Hepatocyte (in vitro differentiated cells): ENCODE data around the gene TM7SF3. TPM values are rescaled to one million over a fixed set of nuclear protein-coding genes. Genes with fewer than 3 reads are reported as not detected.

Experiments used
- DNase-seq: peaks from one replicate; pipeline ENCODE4 v3.0.0-alpha.2; 2016; ENCODE audit warnings: low spot score
- H2AFZ ChIP-seq: fragments of 200-600 bp; sonication (generic); 2 replicates; pipeline ENCODE4 v1.6.0; 2016; ENCODE audit warnings: antibody characterized with exemption, mild to moderate bottlenecking
- H3K27ac ChIP-seq: fragments of 200-600 bp; sonication (generic); 2 replicates; pipeline ENCODE4 v1.5.1; 2016; ENCODE audit warnings: mild to moderate bottlenecking
- H3K27me3 ChIP-seq: fragments of 200-600 bp; sonication (generic); 2 replicates; pipeline ENCODE4 v1.6.1; 2016
- H3K36me3 ChIP-seq: fragments of 200-600 bp; sonication (generic); replicated peaks from 2 replicates; pipeline ENCODE4 v1.5.1; 2016; ENCODE audit warnings: low read depth; ENCODE audit not compliant: insufficient read depth
- H3K4me1 ChIP-seq: fragments of 200-600 bp; sonication (generic); 2 replicates; pipeline ENCODE4 v1.5.1; 2016; ENCODE audit warnings: mild to moderate bottlenecking, moderate library complexity; ENCODE audit not compliant: insufficient read depth
- H3K4me2 ChIP-seq: fragments of 200-600 bp; sonication (generic); 2 replicates; pipeline ENCODE4 v1.6.0; 2016
- H3K4me3 ChIP-seq: fragments of 200-600 bp; sonication (generic); 2 replicates; pipeline ENCODE4 v1.5.1; 2016; ENCODE audit warnings: mild to moderate bottlenecking
- H3K79me2 ChIP-seq: fragments of 200-600 bp; sonication (generic); 2 replicates; pipeline ENCODE4 v1.6.0; 2017; ENCODE audit warnings: mild to moderate bottlenecking
- H3K9me2 ChIP-seq: fragments of 200-600 bp; sonication (generic); replicated peaks from 2 replicates; pipeline ENCODE4 v1.6.0; 2017; ENCODE audit warnings: mild to moderate bottlenecking; ENCODE audit not compliant: insufficient read depth
- H3K9me3 ChIP-seq: fragments of 200-600 bp; sonication (generic); 2 replicates; pipeline ENCODE4 v1.5.1; 2016; ENCODE audit warnings: low read depth, mild to moderate bottlenecking
- H4K20me1 ChIP-seq: fragments of 200-600 bp; sonication (generic); 2 replicates; pipeline ENCODE4 v1.6.0; 2016; ENCODE audit warnings: mild to moderate bottlenecking; ENCODE audit not compliant: insufficient read depth, poor library complexity, severe bottlenecking
- EZH2 ChIP-seq: fragments of 200-600 bp; sonication (generic); IDR thresholded peaks from 2 replicates; pipeline ENCODE4 v1.6.1; 2016; ENCODE audit warnings: antibody characterized with exemption, mild to moderate bottlenecking, borderline replicate concordance
- EZH2phosphoT487 ChIP-seq: fragments of 200-600 bp; sonication (generic); IDR thresholded peaks from one replicate; pipeline ENCODE4 v1.6.1; 2018; ENCODE audit warnings: antibody characterized with exemption, mild to moderate bottlenecking, low read depth, moderate library complexity; ENCODE audit not compliant: unreplicated experiment, severe bottlenecking
- WGBS: methylation state at CpG from one replicate; pipeline ENCODE4 v1.1.6; 2016; ENCODE audit warnings: low lambda C conversion rate; ENCODE audit errors: missing lambda C conversion rate; 5-methylcytosine and 5-hydroxymethylcytosine counted together
- polyA plus RNA-seq: library from polyadenylated mRNA; unstranded; fragments of >200 nt; fragmentation: Nextera tagmentation; extraction: Ambion mirVana; gene quantifications from 2 replicates; pipeline ENCODE4 v1.2.1, GENCODE V29; 2016
- total RNA-seq: library from RNA; depleted of rRNA; stranded (reverse); fragments of >200 nt; gene quantifications from 2 replicates; pipeline ENCODE4 v1.2.3, GENCODE V29; 2014
- TF ChIP-seq, protein P1 (sequence below): fragments of 200-600 bp; sonication (generic); IDR thresholded peaks from 2 replicates; pipeline ENCODE4 v1.5.1; 2016; ENCODE audit warnings: antibody characterized with exemption, mild to moderate bottlenecking; ENCODE audit not compliant: poor library complexity

The TM7SF3 gene
- total and polyA plus RNA-seq, 2 experiments from 2014 or later: 41.2 to 52.1 TPM

- Histone ChIP-seq H3K9me3 (no peaks in the 10 kb centered on the region), H2AFZ (no peak overlapping the region), H3K27ac (peak overlapping the region; percentile 64), H3K79me2 (peaks cover 52% of the 10 kb centered on the region), H4K20me1 (no peaks in the 10 kb centered on the region), H3K9me2 (no peaks in the 10 kb centered on the region), H3K27me3 (no peaks in the 10 kb centered on the region), H3K4me2 (peak overlapping the region; percentile 85), H3K4me3 (no peak overlapping the region), H3K4me1 (peaks cover 19% of the 10 kb centered on the region), H3K36me3 (no peaks in the 10 kb centered on the region)
- TF ChIP-seq EZH2: no peak
- TF ChIP-seq, protein P1, sequence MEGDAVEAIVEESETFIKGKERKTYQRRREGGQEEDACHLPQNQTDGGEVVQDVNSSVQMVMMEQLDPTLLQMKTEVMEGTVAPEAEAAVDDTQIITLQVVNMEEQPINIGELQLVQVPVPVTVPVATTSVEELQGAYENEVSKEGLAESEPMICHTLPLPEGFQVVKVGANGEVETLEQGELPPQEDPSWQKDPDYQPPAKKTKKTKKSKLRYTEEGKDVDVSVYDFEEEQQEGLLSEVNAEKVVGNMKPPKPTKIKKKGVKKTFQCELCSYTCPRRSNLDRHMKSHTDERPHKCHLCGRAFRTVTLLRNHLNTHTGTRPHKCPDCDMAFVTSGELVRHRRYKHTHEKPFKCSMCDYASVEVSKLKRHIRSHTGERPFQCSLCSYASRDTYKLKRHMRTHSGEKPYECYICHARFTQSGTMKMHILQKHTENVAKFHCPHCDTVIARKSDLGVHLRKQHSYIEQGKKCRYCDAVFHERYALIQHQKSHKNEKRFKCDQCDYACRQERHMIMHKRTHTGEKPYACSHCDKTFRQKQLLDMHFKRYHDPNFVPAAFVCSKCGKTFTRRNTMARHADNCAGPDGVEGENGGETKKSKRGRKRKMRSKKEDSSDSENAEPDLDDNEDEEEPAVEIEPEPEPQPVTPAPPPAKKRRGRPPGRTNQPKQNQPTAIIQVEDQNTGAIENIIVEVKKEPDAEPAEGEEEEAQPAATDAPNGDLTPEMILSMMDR: no peak
- no peak for TF ChIP-seq EZH2phosphoT487
- WGBS: 85% methylated on average over 5 of the region's 5 CpGs
- DNase-seq: no peak
Observed at GRCh38 chr12:27012982-27013255, 1.3 kb downstream of the TM7SF3 start.

GRCh38 chr12:27012239-27012981 lies 1.8 kb downstream of the TM7SF3 start:
- H4K20me1 ChIP-seq: no peaks in the 10 kb centered on the region
- H3K4me1 ChIP-seq: peaks cover 16% of the 10 kb centered on the region
- TF ChIP-seq, protein P1: no peak
- no peak for TF ChIP-seq EZH2
- TF ChIP-seq EZH2phosphoT487: no peak
- H2AFZ ChIP-seq: no peak overlapping the region
- DNase-seq: no peak
- peaks cover 57% of the 10 kb centered on the region for H3K79me2 ChIP-seq
- no peak overlapping the region for H3K4me3 ChIP-seq
- no peaks in the 10 kb centered on the region for H3K36me3 ChIP-seq
- H3K27me3 ChIP-seq: no peaks in the 10 kb centered on the region
- 95% methylated on average over 14 of the region's 14 CpGs for WGBS
- no peak overlapping the region for H3K27ac ChIP-seq
- peak overlapping the region; percentile 85 for H3K4me2 ChIP-seq
- no peaks in the 10 kb centered on the region for H3K9me3 ChIP-seq
- no peaks in the 10 kb centered on the region for H3K9me2 ChIP-seq

DNA sequence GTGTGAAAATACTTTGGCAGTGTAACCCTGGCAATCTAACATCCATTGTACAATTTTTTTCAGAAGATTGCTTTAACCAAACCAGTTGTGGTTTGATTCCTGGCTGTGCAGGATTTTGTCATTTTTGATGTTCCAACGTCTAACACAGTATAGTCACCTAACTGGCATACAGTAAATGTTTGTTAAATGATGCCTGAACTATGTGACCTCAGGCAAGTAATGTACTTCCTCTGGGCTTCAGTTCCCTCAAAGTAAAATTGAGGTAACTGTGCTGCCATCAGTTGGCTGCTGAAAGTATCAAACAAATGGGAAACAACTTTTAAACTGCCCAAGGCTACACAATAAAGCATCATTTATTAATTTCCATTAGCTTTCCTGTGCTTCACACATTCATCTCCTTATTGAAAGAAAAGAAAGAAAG lies 4.3 kb downstream of the TM7SF3 start:
- Histone ChIP-seq H3K4me1 (peaks cover 12% of the 10 kb centered on the region), H2AFZ (no peak overlapping the region)

More for the DNA sequence above, 4.3 kb downstream of the TM7SF3 start:
- H3K4me2 ChIP-seq: no peak overlapping the region
- H3K9me2 ChIP-seq: no peaks in the 10 kb centered on the region
- DNase-seq: no peak
- no peaks in the 10 kb centered on the region for H4K20me1 ChIP-seq
- peaks cover 68% of the 10 kb centered on the region for H3K79me2 ChIP-seq
- no peaks in the 10 kb centered on the region for H3K9me3 ChIP-seq
- 43% methylated on average over 1 of the region's 1 CpG for WGBS
- H3K27me3 ChIP-seq: no peaks in the 10 kb centered on the region
- TF ChIP-seq, protein P1: no peak
- TF ChIP-seq EZH2 (no peak), EZH2phosphoT487 (no peak)
- H3K4me3 ChIP-seq: no peak overlapping the region
- no peak overlapping the region for H3K27ac ChIP-seq
- H3K36me3 ChIP-seq: no peaks in the 10 kb centered on the region
